ENCODE measurements around the gene FGF9.

Gene FGF9

DNA sequence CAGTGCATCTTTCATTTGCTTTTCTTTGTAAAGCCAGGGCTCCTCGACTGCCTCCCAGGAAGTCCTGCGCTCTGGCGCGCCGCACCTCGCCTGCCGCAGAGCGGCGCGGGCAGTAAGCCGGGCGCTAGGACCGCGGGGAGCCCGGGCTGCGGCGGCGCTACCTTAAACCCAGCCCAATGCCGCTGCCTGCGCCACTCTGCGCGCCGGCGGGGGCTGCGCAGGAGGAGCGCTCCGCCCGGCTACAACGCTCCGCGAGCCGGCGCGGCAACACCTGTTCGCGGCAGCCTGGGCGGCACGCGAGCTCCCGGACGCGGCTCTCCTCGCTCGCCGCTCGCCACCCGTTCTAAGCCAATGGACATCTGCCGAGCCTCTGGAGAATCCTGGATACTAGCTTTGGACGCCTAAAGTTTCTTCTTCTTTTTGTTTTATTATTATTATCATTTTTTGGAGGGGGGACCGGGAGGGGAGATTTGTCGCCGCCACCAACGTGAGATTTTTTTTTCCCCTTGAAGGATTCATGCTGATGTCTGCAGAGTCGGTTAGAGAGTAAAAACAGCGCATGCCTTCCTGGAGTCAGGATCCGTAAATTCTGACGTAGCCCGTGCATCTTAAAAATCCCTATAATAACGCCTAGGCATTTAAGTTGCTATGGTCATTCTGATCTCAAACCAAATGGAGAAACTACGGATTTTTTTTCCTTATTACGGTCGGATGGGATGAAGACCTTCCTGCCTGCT lies at the start of gene FGF9:
Gene FGF9, plus strand, starts transcription at position 191 of the 737 bp plus-strand sequence. CDS start 840 bp downstream, outside the sequence.
- DNase-seq (ENCODE audit: low read depth in 2 of 3, low spot score in 2 of 3), result peak in 1 of 3 experiments; percentile 63

DNA sequence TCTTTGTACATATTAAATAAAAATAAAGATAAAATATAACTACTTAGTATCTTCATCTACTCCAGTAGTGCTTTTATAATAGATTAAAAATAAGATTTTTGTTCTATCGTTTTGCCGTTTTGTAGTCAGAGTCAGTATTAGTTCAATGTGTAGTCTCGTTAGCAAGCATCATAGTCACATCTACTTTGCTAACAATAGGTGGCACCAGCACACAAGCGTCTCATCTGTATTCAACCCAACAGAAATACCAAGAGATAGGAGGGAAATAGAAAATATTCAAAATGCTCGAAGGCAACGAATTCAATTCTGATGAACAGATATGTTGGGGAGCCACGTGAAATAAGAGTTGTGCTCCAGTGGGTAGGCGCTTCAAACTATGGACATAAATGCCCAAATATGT lies 45.5 kb upstream of the FGF9 start:
- no peak for DNase-seq (ENCODE audit: low read depth in 2 of 3, low spot score in 2 of 3)

DNA sequence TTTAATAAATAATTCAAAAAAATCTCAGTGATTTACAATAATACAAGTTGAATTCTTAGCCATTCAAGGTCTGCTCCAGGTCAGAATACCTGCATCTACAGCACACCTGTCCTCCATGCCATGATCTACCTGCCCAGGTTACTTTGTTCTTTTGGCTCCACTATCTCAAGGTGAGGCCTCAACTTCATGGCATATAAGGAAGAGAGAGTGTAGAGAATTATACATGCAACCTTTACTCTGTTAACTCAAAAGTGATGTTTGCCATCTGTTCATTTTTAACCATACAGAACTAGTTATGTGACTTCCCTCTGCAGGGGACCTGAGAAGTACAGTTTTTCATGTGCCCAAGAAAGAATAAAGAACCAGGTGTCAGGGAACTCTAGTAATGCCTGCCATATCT lies 38.7 kb upstream of the FGF9 start:
- no peak for DNase-seq (ENCODE audit: low read depth in 2 of 3, low spot score in 2 of 3)

DNA sequence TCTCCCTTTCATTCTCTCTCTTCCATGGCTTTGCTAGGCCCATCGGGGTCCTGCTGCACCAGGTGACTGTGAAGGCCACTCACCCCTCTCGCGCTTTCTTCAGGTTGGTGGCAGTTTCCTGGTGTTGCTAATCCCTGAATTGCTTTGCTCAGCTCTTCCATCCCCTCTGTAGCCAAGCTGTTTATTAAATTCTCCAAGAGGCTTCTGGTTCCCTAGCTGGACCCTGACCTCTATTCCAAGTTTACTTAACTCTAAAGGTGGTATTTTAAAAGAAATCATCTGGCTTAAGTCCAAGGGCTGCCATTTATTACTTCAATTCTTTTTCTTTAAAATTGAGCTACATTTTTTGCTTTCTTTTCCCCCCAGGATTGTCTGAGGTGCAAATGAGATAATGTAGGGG lies 34.2 kb upstream of the FGF9 start:
- DNase-seq (ENCODE audit: low read depth in 2 of 3, low spot score in 2 of 3), result no peak

DNA sequence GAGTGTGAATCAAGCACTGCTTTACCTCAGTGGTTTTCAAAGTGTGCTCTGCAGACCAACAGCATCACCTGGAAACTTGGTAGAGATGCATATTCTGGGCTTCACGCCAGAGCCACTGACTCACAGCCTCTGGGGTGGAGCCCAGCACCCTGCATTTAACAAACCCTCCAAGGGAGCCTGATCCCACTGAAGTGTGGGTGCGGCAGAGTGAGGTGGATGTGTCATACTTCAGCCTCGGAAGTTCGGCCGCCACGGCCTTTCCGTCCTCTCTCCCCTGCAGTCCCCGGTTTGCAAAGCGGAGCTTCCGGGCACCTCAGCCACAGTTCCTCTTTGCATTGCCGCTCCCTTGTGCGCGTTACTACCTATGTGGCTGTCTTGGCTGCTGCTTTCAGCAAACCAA lies 33.6 kb upstream of the FGF9 start:
- DNase-seq (ENCODE audit: low read depth in 2 of 3, low spot score in 2 of 3), result no peak

DNA sequence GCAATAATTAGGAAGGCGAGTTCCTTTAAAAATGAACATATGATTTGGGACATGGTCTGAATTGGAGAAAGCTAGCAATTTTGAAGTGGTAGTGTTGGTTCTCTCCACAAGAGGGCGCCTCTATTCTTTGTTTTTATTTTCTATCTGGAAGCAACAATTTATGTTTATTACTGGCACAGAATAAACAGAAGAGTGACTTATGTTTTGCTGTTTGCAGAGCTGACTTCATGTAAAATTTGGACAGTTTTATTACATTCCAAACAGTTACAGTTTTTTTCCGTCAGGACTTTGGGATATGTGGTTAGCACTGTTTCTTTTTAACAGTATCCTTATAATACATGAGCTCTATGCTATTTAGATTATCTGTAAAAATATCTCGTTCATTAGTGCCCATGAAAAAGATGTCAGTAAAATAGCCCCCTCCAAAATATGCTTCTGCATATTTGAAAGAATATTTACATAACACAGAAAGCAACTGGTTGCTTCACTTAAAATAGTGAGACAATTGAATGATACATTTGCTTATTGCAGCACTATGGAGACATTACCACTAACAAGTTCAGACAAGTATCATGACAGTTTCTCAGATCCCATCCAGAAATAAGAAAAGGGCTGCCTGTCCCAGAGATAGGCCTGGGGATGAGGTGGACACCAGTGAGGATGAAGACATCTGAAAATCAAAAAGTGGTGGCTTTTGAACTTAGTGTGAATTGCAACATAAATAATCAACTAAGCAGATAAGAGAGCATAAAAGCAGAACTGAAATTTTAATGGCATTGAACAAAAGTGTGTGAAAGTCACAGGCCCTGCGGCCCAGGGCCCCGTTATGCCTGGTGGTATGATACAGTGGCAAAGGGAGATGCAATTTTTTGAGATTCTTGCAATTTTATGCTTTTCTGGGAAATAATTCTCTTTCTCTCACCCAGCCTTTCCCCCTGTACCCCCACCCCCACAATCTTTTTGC lies 32.3 kb upstream of the FGF9 start:
- DNase-seq (ENCODE audit: low read depth in 2 of 3, low spot score in 2 of 3), result no peak

DNA sequence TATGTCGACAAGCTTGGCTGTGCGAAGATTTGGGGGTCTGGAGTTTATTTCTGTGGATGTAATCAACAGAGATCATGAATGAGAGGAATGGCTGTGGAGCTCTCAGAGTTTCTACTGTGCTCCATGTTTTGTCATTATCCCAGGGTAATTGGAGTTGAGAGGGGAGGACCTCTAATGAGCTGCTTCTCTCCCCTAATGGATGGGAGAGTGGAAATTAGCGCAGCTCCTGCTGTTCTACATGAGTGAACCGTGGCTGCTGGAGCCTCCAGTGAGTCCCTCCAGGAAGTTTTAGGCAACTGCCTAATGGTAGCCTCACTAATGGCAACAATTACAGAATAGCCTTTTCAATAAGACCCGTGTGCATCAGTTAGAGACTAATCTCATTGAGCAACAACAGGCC lies 31.3 kb upstream of the FGF9 start:
- DNase-seq (ENCODE audit: low read depth in 2 of 3, low spot score in 2 of 3), result no peak

DNA sequence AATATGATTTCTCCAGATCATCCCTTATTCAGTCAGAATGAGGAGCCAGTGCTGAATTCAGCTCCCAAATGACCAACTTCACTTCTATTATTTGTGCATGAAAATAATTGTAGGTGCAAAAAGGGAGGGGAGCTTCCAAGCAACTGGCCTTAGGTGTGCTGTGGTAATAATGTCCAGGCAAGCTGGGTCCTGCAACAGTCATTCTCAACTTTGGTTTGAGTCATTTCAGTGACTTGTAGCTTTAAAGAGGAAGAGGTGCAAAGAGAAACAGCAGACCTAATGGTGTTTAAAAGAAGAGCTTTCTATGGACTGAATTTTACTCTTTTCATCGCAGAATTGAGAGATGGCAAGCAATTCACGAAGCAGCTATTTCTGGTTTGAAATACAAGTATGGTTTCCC lies 29.2 kb upstream of the FGF9 start:
- DNase-seq (ENCODE audit: low read depth in 2 of 3, low spot score in 2 of 3), result no peak

DNA sequence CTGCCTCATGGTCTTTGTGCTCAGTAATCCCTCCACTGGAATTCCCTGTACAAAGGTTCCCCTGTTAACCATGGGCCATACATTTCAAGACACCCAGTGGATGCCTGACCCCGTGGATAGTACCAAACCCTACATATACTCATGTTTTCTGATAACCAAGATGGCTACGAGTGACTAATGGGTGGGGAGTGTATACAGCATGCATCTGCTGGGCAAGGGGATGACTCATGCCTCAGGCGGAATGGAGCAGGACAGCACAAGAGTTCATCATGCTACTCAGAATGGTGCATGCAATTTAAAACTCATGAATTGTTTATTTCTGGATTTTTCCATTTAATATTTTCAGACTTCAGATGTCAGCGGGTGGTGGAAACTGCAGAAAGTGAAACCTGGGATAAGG lies 13.3 kb upstream of the FGF9 start:
- DNase-seq (ENCODE audit: low read depth in 2 of 3, low spot score in 2 of 3), result no peak

DNA sequence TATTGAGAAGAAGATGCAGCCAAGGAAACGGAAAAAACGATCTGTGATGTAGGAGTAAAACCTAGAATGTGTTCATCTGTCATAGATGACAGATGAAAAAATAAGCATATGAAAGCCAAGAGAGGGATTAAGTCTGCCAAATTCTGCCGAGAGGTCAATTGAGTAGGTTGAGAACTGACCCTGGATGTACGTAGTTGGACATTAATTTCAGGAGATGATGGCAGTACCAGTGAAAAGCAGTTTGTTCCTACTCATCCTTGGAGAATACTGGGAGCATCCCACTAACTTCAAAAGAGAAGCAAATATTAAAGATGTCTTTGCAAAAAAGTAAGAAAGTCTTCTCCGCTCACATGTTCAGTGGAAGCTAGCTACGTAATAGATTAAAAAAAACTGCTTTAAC lies 11.8 kb upstream of the FGF9 start:
- DNase-seq (ENCODE audit: low read depth in 2 of 3, low spot score in 2 of 3), result no peak

DNA sequence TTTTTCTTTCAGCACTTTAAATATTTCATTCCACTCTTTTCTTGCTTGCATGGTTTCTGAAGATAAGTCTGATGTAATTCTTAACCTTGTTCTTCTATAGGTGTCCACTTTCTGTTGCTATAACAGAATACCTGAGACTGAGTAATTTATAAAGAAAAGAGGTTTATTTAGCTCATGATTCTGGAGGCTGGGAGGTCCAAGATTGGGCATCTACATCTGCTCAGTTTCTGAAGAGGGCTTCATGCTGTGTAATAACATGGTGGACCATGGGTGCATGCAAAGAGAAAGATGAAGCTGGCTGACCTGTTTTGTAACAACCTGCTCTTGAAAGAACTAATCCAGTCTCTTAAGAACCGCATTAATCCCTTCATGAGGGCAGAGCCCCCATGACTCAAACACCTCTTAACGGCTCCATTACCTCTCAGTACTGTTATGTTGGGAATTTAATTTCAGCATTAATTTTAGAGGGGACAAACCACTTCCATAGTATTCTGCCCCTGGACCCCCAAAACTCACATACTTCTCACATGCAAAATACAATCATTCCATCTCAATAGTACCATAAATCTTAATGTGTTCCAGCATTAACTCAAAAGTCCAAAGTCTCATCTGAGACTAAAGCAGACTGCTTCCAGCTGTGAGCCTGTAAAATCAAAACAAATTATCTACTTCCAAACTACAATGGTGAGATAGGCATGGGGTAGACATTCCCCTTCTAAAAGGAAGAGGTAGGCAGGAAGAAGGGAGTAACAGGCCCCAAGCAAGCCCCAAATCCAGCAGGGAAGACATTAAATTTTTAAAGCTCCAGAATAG lies 9.6 kb upstream of the FGF9 start:
- no peak for DNase-seq (ENCODE audit: low read depth in 2 of 3, low spot score in 2 of 3)

DNA sequence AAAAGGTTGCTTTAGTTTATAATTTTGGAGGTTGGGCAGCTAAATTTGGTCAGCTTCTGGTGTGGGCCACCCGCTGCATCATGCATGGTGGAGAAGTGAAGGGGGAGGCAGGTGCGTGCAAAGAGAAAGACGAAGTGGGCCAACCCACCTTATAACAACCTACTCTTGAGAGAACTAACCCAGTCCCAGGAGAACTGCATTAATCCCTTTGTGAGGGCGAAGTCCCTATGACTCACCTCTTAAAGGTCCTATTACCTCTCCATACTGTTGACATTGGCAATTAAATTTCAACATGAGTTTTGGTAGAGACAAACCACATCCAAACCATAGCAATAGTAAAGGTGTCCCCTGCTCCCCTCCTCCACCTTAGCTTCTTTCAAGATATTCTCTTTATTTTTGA lies 7.7 kb upstream of the FGF9 start:
- DNase-seq (ENCODE audit: low read depth in 2 of 3, low spot score in 2 of 3), result no peak

DNA sequence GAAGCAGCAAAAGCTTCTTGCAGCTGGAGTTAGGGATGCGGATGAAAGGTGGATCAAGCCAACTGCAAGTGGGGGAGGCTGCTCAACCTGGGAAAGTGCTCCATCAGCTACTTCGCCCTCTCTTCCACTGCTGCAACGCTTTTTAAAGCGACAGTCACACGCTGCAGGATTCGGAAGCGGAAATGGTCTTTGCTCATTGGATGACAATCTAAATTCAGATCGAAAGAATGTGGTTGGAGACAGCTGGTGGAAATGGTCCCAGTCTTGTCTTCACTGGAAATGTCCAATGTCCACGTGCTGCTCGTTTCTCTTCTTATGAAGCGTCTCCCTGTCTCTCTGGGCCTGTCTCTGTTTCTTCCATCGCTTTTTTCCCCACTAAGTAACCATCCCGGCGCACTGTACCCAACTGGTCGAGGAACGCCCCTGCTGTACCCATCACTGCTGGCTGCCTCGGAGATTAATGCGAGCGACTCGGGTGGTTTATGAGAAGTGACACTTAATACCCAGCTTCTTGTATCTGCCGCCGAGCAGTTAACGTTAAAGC lies 2.1 kb upstream of the FGF9 start:
- DNase-seq (ENCODE audit: low read depth in 2 of 3, low spot score in 2 of 3), result no peak

DNA sequence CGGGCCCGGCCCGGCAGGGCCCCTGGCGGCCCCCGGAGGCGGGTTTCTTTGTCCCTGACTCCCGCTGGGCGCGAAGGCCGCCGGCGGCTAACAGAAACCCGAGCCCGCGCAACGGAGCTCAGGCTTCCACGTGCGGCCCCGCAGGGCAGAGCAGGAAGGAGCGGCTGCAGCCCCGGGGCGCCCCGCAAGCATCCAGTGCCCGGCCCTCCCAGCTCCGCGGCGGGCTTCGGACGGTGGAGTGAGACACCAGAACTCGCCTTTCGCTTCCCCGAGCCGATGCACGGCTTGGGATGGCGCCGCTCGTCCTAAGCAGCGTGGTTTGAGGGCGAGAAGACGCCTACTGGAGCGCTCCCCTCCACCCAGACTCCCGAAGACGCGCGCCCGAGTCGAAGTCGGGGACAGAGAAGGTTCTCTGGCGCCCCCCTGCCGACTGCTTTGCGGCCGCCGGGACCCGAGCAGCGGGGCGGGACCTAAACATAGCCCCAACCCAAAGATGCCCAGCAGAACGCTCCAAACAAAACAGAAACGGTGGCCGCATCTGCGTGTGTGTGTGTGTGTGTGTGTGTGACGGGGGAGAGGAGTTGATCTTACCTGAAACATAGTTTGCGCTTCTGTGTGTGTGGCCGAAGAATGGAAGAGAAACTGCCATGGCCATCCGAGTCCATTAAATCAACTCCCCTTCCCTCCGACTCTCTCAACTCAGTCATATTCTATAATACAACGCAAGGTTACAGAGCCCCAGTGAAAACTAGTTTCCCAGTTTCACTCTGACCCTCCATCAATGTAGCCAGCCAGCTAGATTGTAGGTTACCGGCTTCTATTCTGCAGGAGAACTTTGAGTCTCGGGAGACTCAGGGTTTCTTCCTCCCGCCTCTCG lies 629 bp upstream of the FGF9 start:
- peak in 1 of 3 experiments; percentile 25 for DNase-seq (ENCODE audit: low read depth in 2 of 3, low spot score in 2 of 3)

DNA sequence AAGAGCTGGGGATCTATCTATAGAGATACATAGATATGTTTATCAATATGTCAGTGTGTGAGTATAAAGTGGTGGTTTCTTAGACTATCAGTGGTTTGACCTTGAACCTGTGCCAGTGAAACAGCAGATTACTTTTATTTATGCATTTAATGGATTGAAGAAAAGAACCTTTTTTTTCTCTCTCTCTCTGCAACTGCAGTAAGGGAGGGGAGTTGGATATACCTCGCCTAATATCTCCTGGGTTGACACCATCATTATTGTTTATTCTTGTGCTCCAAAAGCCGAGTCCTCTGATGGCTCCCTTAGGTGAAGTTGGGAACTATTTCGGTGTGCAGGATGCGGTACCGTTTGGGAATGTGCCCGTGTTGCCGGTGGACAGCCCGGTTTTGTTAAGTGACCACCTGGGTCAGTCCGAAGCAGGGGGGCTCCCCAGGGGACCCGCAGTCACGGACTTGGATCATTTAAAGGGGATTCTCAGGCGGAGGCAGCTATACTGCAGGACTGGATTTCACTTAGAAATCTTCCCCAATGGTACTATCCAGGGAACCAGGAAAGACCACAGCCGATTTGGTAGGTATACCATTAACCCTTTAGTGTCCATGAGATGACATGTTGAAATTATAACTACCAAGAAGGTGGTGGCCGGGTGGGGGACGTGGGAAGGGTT lies 880 bp downstream of the FGF9 start:
- DNase-seq (ENCODE audit: low read depth in 2 of 3, low spot score in 2 of 3), result no peak

DNA sequence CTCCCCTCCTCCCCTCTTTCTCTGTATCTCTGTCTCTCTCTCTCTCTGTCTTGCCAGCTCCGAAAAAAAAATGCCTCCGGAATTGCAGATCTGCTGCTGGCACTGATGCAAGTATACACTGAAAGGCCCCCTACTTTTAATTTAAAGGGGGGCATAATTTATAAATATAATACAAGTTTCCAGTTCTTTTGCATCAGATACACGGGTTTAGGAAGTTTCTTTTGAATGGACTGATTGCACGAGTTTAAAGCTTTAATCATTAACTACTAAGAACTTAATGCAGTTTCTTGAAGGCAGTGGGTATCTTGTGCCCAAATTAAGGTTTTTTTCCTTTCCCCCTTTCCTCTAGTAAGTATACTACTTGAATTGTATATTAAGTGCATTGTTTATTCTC lies 1.4 kb downstream of the FGF9 start:
- no peak for DNase-seq (ENCODE audit: low read depth in 2 of 3, low spot score in 2 of 3)

DNA sequence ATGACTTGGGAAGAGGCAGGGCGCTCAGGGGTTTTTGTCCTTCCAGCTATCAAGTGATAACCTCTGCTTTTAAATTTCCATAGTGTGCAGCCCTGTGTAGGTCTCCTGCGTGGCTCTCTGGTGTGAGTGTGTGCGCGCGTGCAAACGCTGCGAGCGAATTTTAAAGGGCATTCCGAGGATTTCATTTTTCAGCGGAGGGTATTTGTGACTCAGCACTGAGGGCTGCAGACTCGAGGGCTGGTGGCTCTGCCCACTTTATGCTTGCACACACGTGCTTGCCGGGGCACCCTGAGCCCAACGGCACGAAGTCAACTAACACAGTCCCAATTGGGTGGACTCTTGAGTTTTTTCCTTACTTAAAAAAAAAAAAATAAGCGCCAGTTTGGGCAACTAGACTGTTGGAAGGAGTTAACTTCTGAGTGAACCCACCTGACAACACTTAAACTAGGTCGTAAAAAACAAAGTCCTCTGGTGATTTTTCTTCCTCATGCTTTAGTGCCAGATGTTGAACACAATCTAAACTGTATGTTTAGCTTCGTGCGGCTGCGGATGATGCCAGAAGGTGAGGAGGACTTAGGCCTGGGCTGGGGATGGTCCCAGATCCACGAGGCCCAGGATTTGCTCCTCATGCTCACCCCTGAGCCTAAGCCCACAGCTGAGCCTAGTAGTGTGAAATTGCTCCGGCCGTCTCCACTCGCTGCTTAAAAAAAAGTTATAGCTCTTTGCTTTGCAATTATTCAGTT lies 2.1 kb downstream of the FGF9 start:
- DNase-seq (ENCODE audit: low read depth in 2 of 3, low spot score in 2 of 3), result no peak

DNA sequence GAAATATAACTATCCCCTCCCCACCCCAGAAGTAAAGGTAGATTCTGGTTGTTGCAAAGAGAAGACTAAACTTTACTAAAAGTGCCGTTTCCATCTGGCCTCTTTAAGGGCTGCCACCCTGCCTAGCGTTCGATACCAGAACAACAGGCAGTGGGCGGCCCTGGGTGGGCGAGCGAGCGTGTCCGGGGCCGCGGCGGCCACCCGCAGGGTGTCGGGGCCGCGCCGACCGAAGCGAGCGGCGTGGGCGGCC lies 2.6 kb downstream of the FGF9 start:
- no peak for DNase-seq (ENCODE audit: low read depth in 2 of 3, low spot score in 2 of 3)

DNA sequence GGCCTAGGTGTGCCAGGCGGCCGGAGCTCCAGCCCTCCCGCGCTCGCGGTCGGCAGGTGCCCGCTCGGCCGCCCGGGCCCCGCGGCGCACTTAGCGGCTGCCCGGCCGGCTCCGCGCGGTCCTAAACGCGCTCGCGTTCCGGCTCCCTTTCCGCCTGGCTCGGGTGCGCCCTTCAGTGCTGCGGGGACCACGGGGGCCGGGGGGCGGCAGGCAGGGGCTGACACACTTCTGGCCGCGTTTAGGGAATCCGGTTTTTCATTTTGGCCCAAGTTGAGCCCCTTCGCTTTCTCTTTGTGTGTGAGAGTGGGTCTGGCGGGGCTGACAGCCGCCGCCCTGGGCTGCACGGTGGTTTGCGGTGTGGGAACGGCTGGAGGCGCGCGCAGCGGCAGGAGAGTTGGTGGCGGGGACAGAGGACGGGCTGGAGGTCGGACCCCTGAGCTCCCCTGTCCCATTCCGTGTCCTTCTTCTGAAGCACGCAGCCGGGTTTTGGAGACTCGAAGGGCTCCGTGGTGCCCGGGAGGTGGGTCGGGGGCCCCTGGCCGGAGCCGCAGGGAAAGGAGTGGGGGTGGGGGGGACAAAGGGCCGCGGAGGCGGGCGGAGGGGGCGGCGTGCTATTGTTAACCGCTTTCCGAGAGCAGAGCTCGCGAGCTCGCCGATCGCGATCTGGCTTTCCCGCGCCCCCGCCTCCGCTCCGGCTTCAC lies 3.1 kb downstream of the FGF9 start:
- DNase-seq (ENCODE audit: low read depth in 2 of 3, low spot score in 2 of 3), result no peak
